A673 (cell line): ENCODE results near the gene MYCBPAP.

Source experiments
- EZH2 ChIP-seq: fragments of 200-600 bp; sonication (generic); IDR thresholded peaks from 2 replicates; pipeline ENCODE4 v1.6.1; 2017; ENCODE audit warnings: borderline replicate concordance, low read depth, mild to moderate bottlenecking, mixed read lengths, antibody characterized with exemption, low read length; ENCODE audit not compliant: poor library complexity, severe bottlenecking
- TF ChIP-seq, protein P1 (sequence below): fragments of 300-800, 200-600 bp; sonication (generic); conservative IDR thresholded peaks from 2 replicates; pipeline ENCODE4 v1.5.1; 2017; ENCODE audit warnings: low read depth, mild to moderate bottlenecking, antibody characterized with exemption, low read length, moderate library complexity, mixed read lengths

DNA sequence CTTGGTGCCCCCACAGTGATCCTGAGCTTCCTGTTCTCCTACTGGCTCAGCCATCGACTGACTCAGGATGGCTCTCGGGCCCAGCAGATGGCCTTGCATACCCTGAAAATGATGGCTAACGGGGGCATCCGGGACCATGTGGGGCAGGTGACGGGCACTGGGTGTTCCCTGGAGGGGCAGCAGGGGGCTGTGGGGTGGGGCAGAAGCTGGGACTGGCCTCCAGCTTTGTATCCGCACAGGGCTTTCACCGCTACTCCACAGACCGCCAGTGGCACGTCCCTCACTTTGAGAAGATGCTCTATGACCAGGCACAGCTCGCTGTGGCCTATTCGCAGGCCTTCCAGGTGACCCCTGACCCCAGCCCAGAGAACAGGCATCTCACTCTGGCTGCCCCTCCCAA lies 41.7 kb downstream of the MYCBPAP start:
- TF ChIP-seq, protein P1, sequence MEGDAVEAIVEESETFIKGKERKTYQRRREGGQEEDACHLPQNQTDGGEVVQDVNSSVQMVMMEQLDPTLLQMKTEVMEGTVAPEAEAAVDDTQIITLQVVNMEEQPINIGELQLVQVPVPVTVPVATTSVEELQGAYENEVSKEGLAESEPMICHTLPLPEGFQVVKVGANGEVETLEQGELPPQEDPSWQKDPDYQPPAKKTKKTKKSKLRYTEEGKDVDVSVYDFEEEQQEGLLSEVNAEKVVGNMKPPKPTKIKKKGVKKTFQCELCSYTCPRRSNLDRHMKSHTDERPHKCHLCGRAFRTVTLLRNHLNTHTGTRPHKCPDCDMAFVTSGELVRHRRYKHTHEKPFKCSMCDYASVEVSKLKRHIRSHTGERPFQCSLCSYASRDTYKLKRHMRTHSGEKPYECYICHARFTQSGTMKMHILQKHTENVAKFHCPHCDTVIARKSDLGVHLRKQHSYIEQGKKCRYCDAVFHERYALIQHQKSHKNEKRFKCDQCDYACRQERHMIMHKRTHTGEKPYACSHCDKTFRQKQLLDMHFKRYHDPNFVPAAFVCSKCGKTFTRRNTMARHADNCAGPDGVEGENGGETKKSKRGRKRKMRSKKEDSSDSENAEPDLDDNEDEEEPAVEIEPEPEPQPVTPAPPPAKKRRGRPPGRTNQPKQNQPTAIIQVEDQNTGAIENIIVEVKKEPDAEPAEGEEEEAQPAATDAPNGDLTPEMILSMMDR = no peak
- TF ChIP-seq EZH2 = no peak
